Karpas-422 (cell line): ENCODE results near the gene SLC7A8. TPM values are rescaled to one million over a fixed set of nuclear protein-coding genes. Genes with fewer than 3 reads are reported as not detected.

ENCODE experiments used
- DNase-seq: peaks from one replicate; pipeline ENCODE4 v3.0.0-alpha.2; 2015
- H2AFZ ChIP-seq: fragments of 200-600 bp; sonication (generic); 2 replicates; pipeline ENCODE4 v1.6.1; 2014; ENCODE audit warnings: antibody characterized with exemption, low read length, mixed read lengths
- H3K27ac ChIP-seq: fragments of 200-600 bp; sonication (generic); 2 replicates; pipeline ENCODE4 v1.5.1; 2014; ENCODE audit warnings: mild to moderate bottlenecking, low read length, moderate library complexity
- H3K27me3 ChIP-seq: fragments of 200-600 bp; sonication (generic); 2 replicates; pipeline ENCODE4 v1.6.1; 2014; ENCODE audit warnings: low read length, mixed read lengths
- H3K36me3 ChIP-seq: fragments of 200-600 bp; sonication (generic); 2 replicates; pipeline ENCODE4 v1.6.1; 2014; ENCODE audit warnings: low read length, mixed read lengths; ENCODE audit not compliant: insufficient read depth
- H3K4me1 ChIP-seq: fragments of 200-600 bp; sonication (generic); 2 replicates; pipeline ENCODE4 v1.6.1; 2014; ENCODE audit warnings: mild to moderate bottlenecking, low read length, mixed read lengths
- H3K4me2 ChIP-seq: fragments of 200-600 bp; sonication (generic); 2 replicates; pipeline ENCODE4 v1.6.1; 2014; ENCODE audit warnings: low read length, low read depth, mild to moderate bottlenecking; ENCODE audit not compliant: poor library complexity, severe bottlenecking
- H3K4me3 ChIP-seq: fragments of 200-600 bp; sonication (generic); 2 replicates; pipeline ENCODE4 v1.5.1; 2014; ENCODE audit warnings: mild to moderate bottlenecking, antibody characterized with exemption, low read length, mixed read lengths
- H3K79me2 ChIP-seq: fragments of 200-600 bp; sonication (generic); 2 replicates; pipeline ENCODE4 v1.6.1; 2014; ENCODE audit warnings: mild to moderate bottlenecking, low read length, mixed read lengths
- H3K9ac ChIP-seq: fragments of 200-600 bp; sonication (generic); 2 replicates; pipeline ENCODE4 v1.6.0; 2014; ENCODE audit warnings: low read length
- H3K9me2 ChIP-seq: fragments of 200-600 bp; sonication (generic), shearing (Covaris generic); replicated peaks from 2 replicates; pipeline ENCODE4 v1.6.0; 2014; ENCODE audit warnings: mild to moderate bottlenecking, low read length, moderate library complexity; ENCODE audit not compliant: insufficient read depth
- H3K9me3 ChIP-seq: fragments of 300-700, 200-600 bp; sonication (generic); 2 replicates; pipeline ENCODE4 v1.6.1; 2014; ENCODE audit warnings: low read length, mixed read lengths
- H4K20me1 ChIP-seq: fragments of 200-600 bp; sonication (generic); 2 replicates; pipeline ENCODE4 v1.6.1; 2014; ENCODE audit warnings: mild to moderate bottlenecking, antibody characterized with exemption, low read length, low read depth; ENCODE audit not compliant: insufficient read depth
- total RNA-seq: library from RNA; depleted of rRNA; stranded (reverse); fragments of >200 nt; shearing (Covaris generic); gene quantifications from 2 replicates; pipeline ENCODE4 v1.2.3, GENCODE V29; 2014; ENCODE audit warnings: low replicate concordance

The SLC7A8 gene
- total RNA-seq, 1 experiment from 2014 or later: not detected

GRCh38 chr14:23140371-23140770 is 43.1 kb downstream of the SLC7A8 start:
- Histone ChIP-seq H3K9me2 (no peaks in the 10 kb centered on the region), H3K79me2 (no peaks in the 10 kb centered on the region), H4K20me1 (no peaks in the 10 kb centered on the region), H3K4me2 (no peak overlapping the region), H3K27me3 (no peaks in the 10 kb centered on the region), H3K4me1 (no peaks in the 10 kb centered on the region), H2AFZ (no peak overlapping the region), H3K9ac (no peak overlapping the region), H3K9me3 (no peaks in the 10 kb centered on the region), H3K36me3 (no peaks in the 10 kb centered on the region), H3K4me3 (no peak overlapping the region), H3K27ac (no peak overlapping the region)
- no peak for DNase-seq

GRCh38 chr14:23139874-23140273 is 43.6 kb downstream of the SLC7A8 start:
- no peak overlapping the region for H3K27ac ChIP-seq
- no peak overlapping the region for H3K4me3 ChIP-seq
- H3K36me3 ChIP-seq: no peaks in the 10 kb centered on the region
- H4K20me1 ChIP-seq: no peaks in the 10 kb centered on the region
- no peaks in the 10 kb centered on the region for H3K9me3 ChIP-seq
- H3K27me3 ChIP-seq: no peaks in the 10 kb centered on the region
- H3K79me2 ChIP-seq: no peaks in the 10 kb centered on the region
- DNase-seq: no peak
- no peak overlapping the region for H3K9ac ChIP-seq
- no peaks in the 10 kb centered on the region for H3K4me1 ChIP-seq
- no peak overlapping the region for H2AFZ ChIP-seq
- no peak overlapping the region for H3K4me2 ChIP-seq
- H3K9me2 ChIP-seq: no peaks in the 10 kb centered on the region

DNA sequence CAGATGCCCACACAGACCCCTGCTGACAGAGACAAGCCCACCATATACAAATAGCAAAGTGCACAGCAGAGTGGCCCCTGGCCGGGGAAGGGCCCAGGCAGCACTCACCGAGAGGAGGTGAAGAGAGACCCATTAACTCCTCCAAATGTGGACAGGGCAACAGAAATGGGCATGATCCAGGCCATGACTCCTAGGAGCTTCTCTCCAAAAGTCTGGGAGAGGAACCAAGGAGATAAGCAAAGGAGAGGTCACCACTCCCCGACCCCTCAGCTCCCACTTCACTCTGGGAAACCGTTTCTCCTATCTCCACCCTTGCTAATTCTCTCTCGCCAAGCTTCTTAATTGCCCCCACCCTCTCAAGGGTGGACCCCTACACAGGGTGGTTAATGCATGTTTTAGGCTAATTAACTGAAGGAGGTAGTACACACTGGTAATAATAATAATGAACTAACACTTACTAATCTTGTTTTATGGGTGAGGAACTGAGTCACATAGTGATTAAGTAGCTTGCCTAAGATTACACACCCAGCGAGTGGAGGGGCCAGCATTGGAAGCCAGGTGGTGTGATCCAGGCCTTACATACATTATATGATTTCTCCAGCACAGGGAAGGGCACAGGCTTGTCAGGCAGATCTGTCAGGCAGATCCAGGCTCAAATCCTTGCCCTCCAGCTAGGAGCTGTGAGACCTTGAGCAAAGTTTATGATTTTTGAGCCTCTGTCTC is 45.5 kb downstream of the SLC7A8 start:
- no peaks in the 10 kb centered on the region for H3K79me2 ChIP-seq
- no peak for DNase-seq
- H3K9ac ChIP-seq: no peak overlapping the region
- H2AFZ ChIP-seq: no peak overlapping the region
- H4K20me1 ChIP-seq: no peaks in the 10 kb centered on the region
- no peak overlapping the region for H3K27ac ChIP-seq
- H3K4me2 ChIP-seq: no peak overlapping the region
- no peaks in the 10 kb centered on the region for H3K9me2 ChIP-seq
- H3K4me3 ChIP-seq: no peak overlapping the region
- H3K9me3 ChIP-seq: no peaks in the 10 kb centered on the region
- H3K36me3 ChIP-seq: no peaks in the 10 kb centered on the region
- no peaks in the 10 kb centered on the region for H3K27me3 ChIP-seq
- no peaks in the 10 kb centered on the region for H3K4me1 ChIP-seq

DNA sequence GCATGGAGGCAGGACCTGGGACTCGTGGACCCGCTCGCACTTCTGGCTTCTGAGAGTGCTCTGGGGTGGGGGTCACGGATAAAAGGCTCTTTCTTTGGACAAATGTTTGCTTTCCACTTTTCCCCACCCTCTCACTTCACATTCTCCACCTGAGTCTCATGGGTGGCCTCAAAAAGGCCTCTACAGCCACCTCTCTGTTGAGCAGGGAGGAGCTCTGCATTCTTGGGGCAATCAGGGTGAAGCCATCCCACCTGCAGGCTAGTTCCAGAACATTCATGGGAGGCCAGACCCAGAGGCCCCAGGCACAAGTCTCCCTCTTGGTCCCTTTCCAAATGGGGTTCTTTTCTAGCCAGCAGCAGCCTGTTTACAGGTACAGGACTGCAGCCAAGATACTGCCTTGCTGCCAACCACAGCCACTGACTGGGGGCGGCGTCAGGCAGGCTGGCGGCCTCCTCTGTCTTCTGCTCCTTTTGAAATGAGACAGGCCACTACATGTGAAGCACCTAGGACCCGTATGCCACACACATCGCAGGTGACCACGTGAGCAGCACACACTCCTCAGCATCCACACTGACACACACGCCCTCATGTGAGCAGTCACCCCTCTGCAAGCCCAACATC is 46.2 kb downstream of the SLC7A8 start:
- no peak overlapping the region for H3K9ac ChIP-seq
- no peak overlapping the region for H3K4me2 ChIP-seq
- no peak overlapping the region for H3K4me3 ChIP-seq
- H4K20me1 ChIP-seq: no peaks in the 10 kb centered on the region
- H3K9me3 ChIP-seq: no peaks in the 10 kb centered on the region
- DNase-seq: no peak
- no peak overlapping the region for H2AFZ ChIP-seq
- no peaks in the 10 kb centered on the region for H3K27me3 ChIP-seq
- no peaks in the 10 kb centered on the region for H3K79me2 ChIP-seq
- no peaks in the 10 kb centered on the region for H3K36me3 ChIP-seq
- no peaks in the 10 kb centered on the region for H3K9me2 ChIP-seq
- H3K27ac ChIP-seq: no peak overlapping the region
- H3K4me1 ChIP-seq: no peaks in the 10 kb centered on the region

- H3K9me2 ChIP-seq: no peaks in the 10 kb centered on the region
- no peaks in the 10 kb centered on the region for H3K36me3 ChIP-seq
- H3K9me3 ChIP-seq: no peaks in the 10 kb centered on the region
- no peak overlapping the region for H3K27ac ChIP-seq
- DNase-seq: no peak
- no peaks in the 10 kb centered on the region for H3K79me2 ChIP-seq
- H2AFZ ChIP-seq: no peak overlapping the region
- H3K4me3 ChIP-seq: no peak overlapping the region
- H3K4me1 ChIP-seq: no peaks in the 10 kb centered on the region
- no peak overlapping the region for H3K9ac ChIP-seq
- no peaks in the 10 kb centered on the region for H4K20me1 ChIP-seq
- H3K27me3 ChIP-seq: no peaks in the 10 kb centered on the region
- no peak overlapping the region for H3K4me2 ChIP-seq
Measured at GRCh38 chr14:23136566-23137133, 46.8 kb downstream of the SLC7A8 start.

- Histone ChIP-seq H3K4me3 (no peak overlapping the region), H3K9me3 (no peaks in the 10 kb centered on the region), H3K27ac (no peak overlapping the region), H3K27me3 (no peaks in the 10 kb centered on the region), H3K4me1 (no peaks in the 10 kb centered on the region), H3K9ac (no peak overlapping the region), H3K4me2 (no peak overlapping the region), H3K79me2 (no peaks in the 10 kb centered on the region), H3K9me2 (no peaks in the 10 kb centered on the region), H4K20me1 (no peaks in the 10 kb centered on the region), H3K36me3 (no peaks in the 10 kb centered on the region), H2AFZ (no peak overlapping the region)
- no peak for DNase-seq
Measured at GRCh38 chr14:23132970-23133369, 50.5 kb downstream of the SLC7A8 start.

GRCh38 chr14:23131482-23131881 is 52.0 kb downstream of the SLC7A8 start:
- Histone ChIP-seq H4K20me1 (no peaks in the 10 kb centered on the region), H3K27ac (no peak overlapping the region), H3K4me2 (no peak overlapping the region), H3K9ac (no peak overlapping the region), H3K9me2 (no peaks in the 10 kb centered on the region), H3K4me3 (no peak overlapping the region), H2AFZ (no peak overlapping the region), H3K36me3 (no peaks in the 10 kb centered on the region), H3K9me3 (no peaks in the 10 kb centered on the region), H3K27me3 (no peaks in the 10 kb centered on the region), H3K79me2 (no peaks in the 10 kb centered on the region), H3K4me1 (no peaks in the 10 kb centered on the region)
- no peak for DNase-seq

DNA sequence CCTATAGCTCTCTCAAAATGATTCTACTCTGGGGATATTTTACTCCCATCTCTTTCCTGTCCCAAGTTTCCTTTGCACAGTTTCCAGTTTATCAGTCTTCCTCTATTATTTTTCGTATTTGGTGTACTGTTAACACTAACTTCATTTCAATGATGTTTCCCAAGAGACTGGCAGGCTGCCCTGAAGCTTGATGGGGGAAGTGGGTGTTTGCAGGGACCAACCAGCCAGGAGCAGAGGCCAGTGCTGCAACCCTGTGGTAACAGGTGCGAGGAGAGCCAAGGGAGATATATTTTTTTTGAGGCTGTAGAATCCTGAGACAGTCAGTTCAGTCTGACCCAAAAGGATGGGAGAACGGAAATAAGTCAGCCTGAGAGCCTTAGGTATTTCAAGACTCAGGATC is 52.6 kb downstream of the SLC7A8 start:
- no peaks in the 10 kb centered on the region for H3K79me2 ChIP-seq
- H3K27ac ChIP-seq: no peak overlapping the region
- DNase-seq: no peak
- H3K9ac ChIP-seq: no peak overlapping the region
- no peaks in the 10 kb centered on the region for H4K20me1 ChIP-seq
- no peaks in the 10 kb centered on the region for H3K27me3 ChIP-seq
- no peak overlapping the region for H2AFZ ChIP-seq
- no peak overlapping the region for H3K4me3 ChIP-seq
- no peak overlapping the region for H3K4me2 ChIP-seq
- no peaks in the 10 kb centered on the region for H3K9me3 ChIP-seq
- H3K9me2 ChIP-seq: no peaks in the 10 kb centered on the region
- H3K4me1 ChIP-seq: no peaks in the 10 kb centered on the region
- no peaks in the 10 kb centered on the region for H3K36me3 ChIP-seq
